Activated B cell treated with CpG ODN at 0.5 μM for 24 hours (primary cell): ENCODE measurements around the gene PTPRCAP. TPM values are rescaled to one million over a fixed set of nuclear protein-coding genes. Genes with fewer than 3 reads are reported as not detected.

ENCODE experiments used
- ATAC-seq: fragments of 200-7000 bp; cut with Tn5 transposase; one replicate; pipeline ENCODE4 v1.10.0; 2021; ENCODE audit warnings: low read depth, mild to moderate bottlenecking, moderate library complexity
- CTCF ChIA-PET: fragments of 350-600 bp; sonication (Branson Sonifier 250); formaldehyde crosslinking; loops from one replicate; lab custom pipeline; 2021; ENCODE audit warnings: antibody characterized with exemption; lab: Charles Lee
- POLR2A ChIA-PET: fragments of 350-600 bp; sonication (Branson Sonifier 250); formaldehyde crosslinking; loops from one replicate; lab custom pipeline; 2021; ENCODE audit warnings: antibody characterized with exemption; lab: Charles Lee
- DNase-seq: peaks from one replicate; pipeline ENCODE4 v3.0.0; 2022
- H3K27ac Mint-ChIP-seq: one replicate; pipeline ENCODE4 v1.8.0; 2020; ENCODE audit warnings: mixed read lengths
- H3K27me3 Mint-ChIP-seq: one replicate; pipeline ENCODE4 v1.8.0; 2021; ENCODE audit warnings: mixed read lengths
- H3K36me3 Mint-ChIP-seq: one replicate; pipeline ENCODE4 v1.8.0; 2021; ENCODE audit warnings: low read depth, mixed read lengths
- H3K4me1 Mint-ChIP-seq: one replicate; pipeline ENCODE4 v1.8.0; 2021; ENCODE audit warnings: mixed read lengths
- H3K4me3 Mint-ChIP-seq: one replicate; pipeline ENCODE4 v1.8.0; 2020; ENCODE audit warnings: mild to moderate bottlenecking, mixed read lengths
- H3K9me3 Mint-ChIP-seq: one replicate; pipeline ENCODE4 v1.8.0; 2020; ENCODE audit warnings: mixed read lengths
- intact Hi-C: fragments of 100-400 bp; cut with micrococcal nuclease; formaldehyde crosslinking; loops from one replicate; pipeline ENCODE4 v1.15.1; 2024
- total RNA-seq: library from RNA; stranded (reverse); gene quantifications from 2 replicates; pipeline ENCODE4 v1.2.3, GENCODE V29; 2022
- TF ChIP-seq, protein P1 (sequence below): fragments of 200-600 bp; IDR thresholded peaks from one replicate; pipeline ENCODE4 v1.8.0; 2022; ENCODE audit warnings: antibody characterized with exemption, mild to moderate bottlenecking

PTPRCAP gene
- total RNA-seq, 1 donor from 2014 or later: 328 TPM

DNA sequence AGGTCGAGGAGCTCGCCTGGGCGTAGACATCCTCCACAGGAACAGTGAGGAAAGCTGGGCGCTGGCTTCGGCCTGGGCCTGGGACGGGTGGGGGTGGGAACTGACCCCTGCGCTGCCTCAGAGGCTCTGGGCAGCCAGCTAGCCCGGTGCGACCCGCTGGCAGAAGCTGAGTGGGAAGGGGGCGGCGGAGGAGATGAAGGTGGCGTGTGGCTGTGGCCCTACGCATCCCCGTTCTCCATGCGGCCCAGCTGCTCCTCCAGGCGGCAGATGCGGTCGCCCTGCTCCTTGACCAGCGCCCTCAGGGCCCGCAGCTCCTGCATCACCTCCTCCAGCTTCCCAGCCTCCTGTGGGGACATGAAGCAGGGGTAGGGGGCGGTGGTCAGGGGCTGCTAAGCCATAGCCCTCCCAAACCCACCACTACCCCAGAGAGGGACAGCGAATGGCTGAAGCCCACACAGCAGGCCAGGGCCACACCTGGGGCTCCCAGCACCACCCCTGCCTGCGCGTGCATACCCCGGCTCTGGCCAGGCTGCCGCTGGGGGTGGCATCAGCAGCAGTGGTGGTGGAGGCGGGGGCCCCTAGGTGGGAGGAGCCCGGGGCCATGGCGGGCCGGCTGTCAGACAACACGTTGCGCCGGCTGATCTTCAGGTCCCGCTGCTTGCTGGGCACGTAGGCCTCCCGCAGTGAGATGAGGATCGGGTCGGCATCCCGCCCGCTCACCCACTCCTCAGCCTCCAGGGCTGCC lies 848 bp upstream of the PTPRCAP start:
- TF ChIP-seq, protein P1, sequence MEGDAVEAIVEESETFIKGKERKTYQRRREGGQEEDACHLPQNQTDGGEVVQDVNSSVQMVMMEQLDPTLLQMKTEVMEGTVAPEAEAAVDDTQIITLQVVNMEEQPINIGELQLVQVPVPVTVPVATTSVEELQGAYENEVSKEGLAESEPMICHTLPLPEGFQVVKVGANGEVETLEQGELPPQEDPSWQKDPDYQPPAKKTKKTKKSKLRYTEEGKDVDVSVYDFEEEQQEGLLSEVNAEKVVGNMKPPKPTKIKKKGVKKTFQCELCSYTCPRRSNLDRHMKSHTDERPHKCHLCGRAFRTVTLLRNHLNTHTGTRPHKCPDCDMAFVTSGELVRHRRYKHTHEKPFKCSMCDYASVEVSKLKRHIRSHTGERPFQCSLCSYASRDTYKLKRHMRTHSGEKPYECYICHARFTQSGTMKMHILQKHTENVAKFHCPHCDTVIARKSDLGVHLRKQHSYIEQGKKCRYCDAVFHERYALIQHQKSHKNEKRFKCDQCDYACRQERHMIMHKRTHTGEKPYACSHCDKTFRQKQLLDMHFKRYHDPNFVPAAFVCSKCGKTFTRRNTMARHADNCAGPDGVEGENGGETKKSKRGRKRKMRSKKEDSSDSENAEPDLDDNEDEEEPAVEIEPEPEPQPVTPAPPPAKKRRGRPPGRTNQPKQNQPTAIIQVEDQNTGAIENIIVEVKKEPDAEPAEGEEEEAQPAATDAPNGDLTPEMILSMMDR: no peak
- no peaks in the 10 kb centered on the region for H3K9me3 Mint-ChIP-seq
- peak overlapping the region; percentile 96 for H3K27ac Mint-ChIP-seq
- intact Hi-C loops: no loop called here
- ATAC-seq (peak; percentile 14), DNase-seq (peak; percentile 53)
- peak overlapping the region; percentile 96 for H3K4me3 Mint-ChIP-seq
- no peaks in the 10 kb centered on the region for H3K27me3 Mint-ChIP-seq
- CTCF ChIA-PET: interaction anchor here (0.7 to 4.9 kb wide), 9 partner anchors 19 to 93 kb away, joined by 3 to 25 read pairs (median 5); partner anchors contain the start of genes PITPNM1, PPP1CA and TMEM134
- H3K4me1 Mint-ChIP-seq: peaks cover 81% of the 10 kb centered on the region
- POLR2A ChIA-PET: interaction anchor here (0.8 to 26.0 kb wide), 17 partner anchors 11 to 199 kb away, joined by 3 to 1417 read pairs (median 16); partner anchors contain the start of genes AIP, CABP4, CARNS1 and CDK2AP2
- peaks cover 37% of the 10 kb centered on the region for H3K36me3 Mint-ChIP-seq

DNA sequence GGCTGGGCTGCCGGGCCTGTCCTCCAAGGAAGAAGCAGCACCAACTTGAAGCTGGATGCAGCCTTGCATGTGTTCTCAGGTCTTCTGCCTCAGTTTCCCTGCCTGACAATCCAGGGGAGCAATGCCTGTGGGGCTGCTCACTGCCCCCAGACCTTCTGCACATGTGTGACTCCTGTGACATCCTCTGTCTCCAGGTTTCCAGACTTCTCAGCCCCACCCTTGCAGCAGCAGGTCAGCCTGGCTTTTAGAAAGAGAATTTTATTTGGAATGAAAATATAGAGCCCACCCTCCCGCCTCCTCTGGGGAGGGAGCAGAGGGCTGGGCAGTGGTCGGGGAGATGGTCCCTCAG lies 301 bp upstream of the PTPRCAP start:
- no peaks in the 10 kb centered on the region for H3K9me3 Mint-ChIP-seq
- H3K4me1 Mint-ChIP-seq: peaks cover 83% of the 10 kb centered on the region
- TF ChIP-seq, protein P1: no peak
- peaks cover 42% of the 10 kb centered on the region for H3K36me3 Mint-ChIP-seq
- ATAC-seq: no peak
- peak overlapping the region; percentile 96 for H3K4me3 Mint-ChIP-seq
- POLR2A ChIA-PET: interaction anchor here (0.5 to 26.0 kb wide), 21 partner anchors 10 to 216 kb away, joined by 3 to 1417 read pairs (median 12); partner anchors contain the start of genes AIP, ANKRD13D, CABP4 and CARNS1
- no peak for DNase-seq
- CTCF ChIA-PET: interaction anchor here (0.7 to 4.9 kb wide), 11 partner anchors 20 to 92 kb away, joined by 3 to 25 read pairs (median 4); partner anchors contain the start of genes PITPNM1, PPP1CA and TMEM134
- intact Hi-C loops: loop anchor here (1.0 to 2.0 kb wide), 5 partner anchors 9 to 36 kb away; partner anchors contain the start of genes PPP1CA and TMEM134
- H3K27ac Mint-ChIP-seq: peak overlapping the region; percentile 96
- H3K27me3 Mint-ChIP-seq: no peaks in the 10 kb centered on the region

DNA sequence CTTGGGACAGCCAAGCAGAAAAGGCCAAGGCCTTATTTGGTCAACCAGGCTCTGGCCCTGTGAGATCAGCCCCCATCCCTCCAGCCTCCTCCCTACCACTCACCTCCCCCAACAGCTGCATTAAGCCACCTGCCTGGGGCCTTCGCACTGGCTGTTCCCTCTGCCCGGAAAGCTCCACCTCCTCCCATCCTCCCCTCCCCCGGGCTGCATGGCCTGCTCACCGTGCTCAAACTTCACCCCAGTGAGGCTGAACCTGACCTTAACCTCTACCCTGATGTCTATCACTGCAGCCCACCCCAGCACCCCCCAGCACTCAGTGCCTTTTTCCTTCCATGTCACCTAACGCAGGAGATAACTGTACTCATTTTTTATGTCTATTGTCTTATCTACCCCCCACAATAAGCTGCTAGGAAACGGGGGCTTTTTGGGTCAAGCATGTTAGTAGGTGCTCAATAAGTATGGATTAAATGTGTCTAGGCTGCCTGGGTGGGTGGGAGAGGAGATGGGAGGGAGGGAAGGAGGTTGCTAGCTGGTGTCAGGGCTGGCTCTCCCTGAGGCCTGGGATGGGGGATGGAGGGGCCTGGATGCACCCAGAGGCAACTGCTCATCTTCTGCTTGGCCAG lies 912 bp downstream of the PTPRCAP start:
- H3K4me1 Mint-ChIP-seq: peaks cover 83% of the 10 kb centered on the region
- POLR2A ChIA-PET: interaction anchor here (0.6 to 26.0 kb wide), 27 partner anchors 9 to 1475 kb away, joined by 3 to 1417 read pairs (median 9); partner anchors contain the start of genes AIP, CABP4, CARNS1 and CDK2AP2
- intact Hi-C loops: loop anchor here (1.0 to 2.0 kb wide), 8 partner anchors 8 to 70 kb away; partner anchors contain the start of genes AIP, PPP1CA, RPS6KB2 and TMEM134
- ATAC-seq (peak; percentile 43), DNase-seq (peak; percentile 65)
- H3K36me3 Mint-ChIP-seq: peaks cover 54% of the 10 kb centered on the region
- peak overlapping the region; percentile 96 for H3K27ac Mint-ChIP-seq
- peak overlapping the region; percentile 96 for H3K4me3 Mint-ChIP-seq
- CTCF ChIA-PET: interaction anchor here (0.5 to 4.9 kb wide), 13 partner anchors 13 to 69 kb away, joined by 3 to 25 read pairs (median 4); partner anchors contain the start of genes AIP, PITPNM1, PPP1CA and RAD9A
- no peaks in the 10 kb centered on the region for H3K27me3 Mint-ChIP-seq
- TF ChIP-seq, protein P1: no peak
- no peaks in the 10 kb centered on the region for H3K9me3 Mint-ChIP-seq

DNA sequence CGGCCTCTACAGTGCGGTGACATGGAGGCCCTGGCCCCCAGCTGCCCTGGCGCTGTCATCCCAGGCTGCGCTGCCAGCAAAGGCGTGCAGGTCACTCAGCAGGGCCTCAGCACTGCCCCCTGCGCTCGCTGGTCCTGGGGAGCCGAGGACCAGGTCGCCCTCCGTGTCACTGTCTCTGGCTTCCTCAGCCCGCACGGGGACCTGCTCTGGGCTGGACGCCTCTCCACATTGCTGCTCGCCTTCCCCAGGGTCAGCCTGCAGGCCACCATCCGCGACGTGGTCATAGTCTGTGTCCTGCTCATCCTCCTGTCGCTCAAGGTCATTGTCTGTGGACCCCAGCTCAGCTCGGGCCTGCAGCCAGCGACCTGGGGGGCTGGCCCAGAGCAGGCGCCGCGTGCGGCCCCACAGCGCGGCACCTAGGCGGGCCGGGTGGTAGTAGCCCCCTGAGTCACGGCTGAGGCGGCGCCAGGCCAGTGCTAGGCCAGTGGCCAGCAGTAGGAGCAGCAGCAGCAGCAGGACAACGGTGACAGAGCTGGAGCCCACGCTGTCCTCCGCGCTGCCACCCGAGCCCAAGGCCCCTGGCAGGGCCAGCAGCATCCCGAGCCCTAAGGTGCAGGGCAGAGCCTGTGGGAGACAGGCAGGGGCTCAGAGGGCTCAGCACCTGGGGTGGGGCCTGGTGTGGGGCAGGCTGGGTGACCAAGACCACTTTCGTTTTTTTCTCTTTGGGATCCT lies 1.6 kb downstream of the PTPRCAP start:
- intact Hi-C loops: loop anchor here (1.0 to 2.0 kb wide), 4 partner anchors 8 to 70 kb away; partner anchors contain the start of genes AIP and RPS6KB2
- peak; percentile 7 for ATAC-seq
- POLR2A ChIA-PET: interaction anchor here (0.7 to 26.0 kb wide), 20 partner anchors 8 to 594 kb away, joined by 3 to 1417 read pairs (median 10); partner anchors contain the start of genes AIP, CABP4, CARNS1 and CDK2AP2
- Mint-ChIP-seq H3K4me3 (peak overlapping the region; percentile 96), H3K27me3 (no peaks in the 10 kb centered on the region), H3K9me3 (no peaks in the 10 kb centered on the region), H3K27ac (peak overlapping the region; percentile 96), H3K4me1 (peaks cover 77% of the 10 kb centered on the region), H3K36me3 (peaks cover 58% of the 10 kb centered on the region)
- TF ChIP-seq, protein P1: no peak
- CTCF ChIA-PET: interaction anchor here (0.5 to 4.9 kb wide), 10 partner anchors 13 to 70 kb away, joined by 3 to 25 read pairs (median 4); partner anchors contain the start of genes PITPNM1, PPP1CA, RAD9A and TBC1D10C
- no peak for DNase-seq
